Spleen (tissue), 7 donors: ENCODE measurements around the gene MSMP.

Experiments
- CTCF ChIP-seq, 11 experiments: fragments of 200-600 bp in 7 of 11; fragments of 450-650 bp in 4 of 11; sonication (generic) in 4 of 11; IDR thresholded peaks in 8 of 11; conservative IDR thresholded peaks in 3 of 11; 1 replicate in 7 of 11; 2 replicates in 4 of 11; pipeline versions ENCODE4 v1.4.0 to v1.8.0; 2016 to 2021; ENCODE audit warnings: antibody characterized with exemption in 11 of 11, inconsistent platforms in 4 of 11, mild to moderate bottlenecking in 1 of 11
- POLR2AphosphoS5 ChIP-seq, 3 donors: sonication (generic); formaldehyde crosslinking; IDR thresholded peaks; one replicate each; pipeline ENCODE4 v1.5.1; 2017; ENCODE audit warnings: antibody characterized with exemption in 3 of 3
- donor health status: DM: no; HTN: no; CAD: no; lungs with moderate emphysema.
- donor health status: DM: no; HTN: no; CAD: no.
- donor health status: DM: no; HTN: no; CAD: no.

- TF ChIP-seq CTCF (IDR thresholded peaks at IDR 0.05 in 8 of 11, conservative IDR thresholded peaks at IDR 0.05 in 3 of 11) (no peak), POLR2AphosphoS5 (IDR thresholded peaks at IDR 0.05) (no peak)
Measured at GRCh38 chr9:35766997-35767396, 12.9 kb upstream of the MSMP start.
